WTC11 (cell line): ENCODE measurements around the gene SDK2.

Source experiments
- AFF4 ChIP-seq: sonication (generic); formaldehyde crosslinking; IDR thresholded peaks from 2 replicates; pipeline ENCODE4 v1.8.1; 2023; ENCODE audit warnings: mild to moderate bottlenecking, missing genetic modification reagents, borderline replicate concordance
- CTCF ChIP-seq: fragments of 200-600 bp; IDR thresholded peaks from 2 replicates; pipeline ENCODE4 v1.8.0; 2022; ENCODE audit warnings: antibody characterized with exemption
- NR1H2 ChIP-seq: sonication (generic); formaldehyde crosslinking; IDR thresholded peaks from 2 replicates; pipeline ENCODE4 v1.9.0; 2021; ENCODE audit warnings: mild to moderate bottlenecking, moderate library complexity, missing genetic modification reagents
- SP1 ChIP-seq: sonication (generic); formaldehyde crosslinking; conservative IDR thresholded peaks from 2 replicates; pipeline ENCODE4 v1.8.1; 2022; ENCODE audit warnings: missing genetic modification reagents
- TCF7 ChIP-seq: sonication (generic); formaldehyde crosslinking; IDR thresholded peaks from 2 replicates; pipeline ENCODE4 v1.8.0; 2022; ENCODE audit warnings: mild to moderate bottlenecking, low read depth, missing genetic modification reagents, moderate library complexity
- ZBTB21 ChIP-seq: sonication (generic); formaldehyde crosslinking; IDR thresholded peaks from 2 replicates; pipeline ENCODE4 v1.8.1; 2023; ENCODE audit warnings: mild to moderate bottlenecking, missing genetic modification reagents, borderline replicate concordance

- TF ChIP-seq AFF4: no peak
- no peak for TF ChIP-seq ZBTB21
- no peak for TF ChIP-seq CTCF
- no peak for TF ChIP-seq TCF7 (CRISPR knock-in tag)
- TF ChIP-seq SP1 (CRISPR knock-in tag): no peak
- TF ChIP-seq NR1H2: no peak
Measured at GRCh38 chr17:73538445-73538844, 105.8 kb downstream of the SDK2 start.
